Upper lobe of left lung (tissue), 6 donors: ENCODE data around the gene KAT6B. TPM values are rescaled to one million over a fixed set of nuclear protein-coding genes. Genes with fewer than 3 reads are reported as not detected.

ENCODE experiments used
- ATAC-seq, 2 donors: fragments of 200-7000 bp; cut with Tn5 transposase; one replicate each; pipeline ENCODE4 v1.9.1; 2022; ENCODE audit warnings: mild to moderate bottlenecking in 2 of 2, moderate library complexity in 2 of 2; ENCODE audit not compliant: low FRiP score in 2 of 2
- DNase-seq, 2 donors: peaks; one replicate each; pipeline ENCODE4 v3.0.0-alpha.2; 2019 to 2020
- H3K27ac ChIP-seq, 4 donors: fragments of 200-600 bp; sonication (generic); one replicate each; pipeline ENCODE4 v1.5.1; 2016 to 2019
- H3K27me3 ChIP-seq, 4 donors: fragments of 200-600 bp; sonication (generic); one replicate each; pipeline ENCODE4 v1.5.1; 2017 to 2019
- H3K36me3 ChIP-seq, 4 donors: fragments of 200-600 bp; sonication (generic); one replicate each; pipeline ENCODE4 v1.5.1; 2016 to 2019
- H3K4me1 ChIP-seq, 4 donors: fragments of 200-600 bp; sonication (generic); one replicate each; pipeline ENCODE4 v1.5.1; 2018 to 2019
- H3K4me3 ChIP-seq, 4 donors: fragments of 200-600 bp; sonication (generic); one replicate each; pipeline ENCODE4 v1.5.1; 2017 to 2019; ENCODE audit warnings: mild to moderate bottlenecking in 2 of 4, moderate library complexity in 1 of 4
- H3K9me3 ChIP-seq, 4 donors: fragments of 200-600 bp; sonication (generic); one replicate each; pipeline ENCODE4 v1.5.1; 2018 to 2019
- CTCF ChIP-seq, 6 experiments: fragments of 450-650 bp in 4 of 6; fragments of 200-600 bp in 2 of 6; sonication (generic) in 2 of 6; IDR thresholded peaks; one replicate each; pipeline ENCODE4 v1.5.1; 2016 to 2019; ENCODE audit warnings: antibody characterized with exemption in 6 of 6
- EP300 ChIP-seq, 4 donors: sonication (generic); formaldehyde crosslinking; IDR thresholded peaks; one replicate each; pipeline ENCODE4 v1.5.1; 2017; ENCODE audit warnings: antibody characterized with exemption in 4 of 4, control low read depth in 2 of 4
- POLR2A ChIP-seq, 4 donors: fragments of 450-650 bp; IDR thresholded peaks; one replicate each; pipeline ENCODE4 v1.5.1; 2016 to 2017; ENCODE audit warnings: antibody characterized with exemption in 4 of 4, mild to moderate bottlenecking in 2 of 4
- POLR2AphosphoS5 ChIP-seq, 2 donors: sonication (generic); formaldehyde crosslinking; IDR thresholded peaks; one replicate each; pipeline ENCODE4 v1.5.1; 2017; ENCODE audit warnings: antibody characterized with exemption in 2 of 2
- WGBS, 2 donors: methylation state at CpG; one replicate each; pipeline ENCODE4 v1.1.5; 2017 to 2018; 5-methylcytosine and 5-hydroxymethylcytosine counted together
- total RNA-seq, 6 donors: library from RNA; depleted of rRNA in 4 of 6; stranded (reverse); fragments of >200 nt in 4 of 6; gene quantifications; one replicate each; pipeline versions ENCODE4 v1.1.0 to v1.2.1, GENCODE V29; 2016 to 2021
- donor health status: DM: no; HTN: no; CAD: no; lungs with moderate emphysema.
- donor health status: DM: no; HTN: yes; CAD: no; lungs with severe emphysema.

Gene KAT6B
- total RNA-seq, 6 donors from 2014 or later = 35.2 to 78.4 (median 38.0) TPM

DNA sequence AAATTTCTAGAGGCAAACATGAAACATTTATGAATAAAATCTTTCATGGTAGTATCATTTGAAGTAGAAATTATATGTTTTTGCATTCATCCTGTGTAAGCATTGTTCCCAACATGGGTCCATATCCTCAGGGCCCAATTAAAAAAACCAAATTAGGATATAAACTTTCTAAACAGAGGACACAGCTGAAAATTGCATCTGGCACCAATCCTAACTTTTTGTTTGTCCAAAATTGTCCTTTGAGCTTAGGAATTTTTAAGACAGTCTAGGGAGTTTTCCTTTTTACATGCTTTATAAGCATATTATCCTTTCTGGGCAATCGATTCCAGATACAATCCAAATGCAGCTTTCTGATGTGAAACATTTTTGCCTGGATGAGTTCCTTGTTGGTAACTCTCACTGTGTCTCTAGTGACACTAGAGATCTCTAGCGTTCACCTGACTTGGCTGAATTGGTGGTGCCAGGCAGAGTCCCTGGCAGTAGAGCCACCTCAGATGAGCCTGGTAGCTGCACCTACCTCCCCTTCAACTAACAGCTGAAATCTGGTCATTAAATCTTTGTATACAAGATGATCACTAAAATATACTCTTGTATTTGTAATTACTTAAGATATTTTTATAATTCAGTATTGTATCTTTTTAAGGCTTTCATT, 147.5 kb downstream of the KAT6B start:
- TF ChIP-seq CTCF (IDR thresholded peaks at IDR 0.05) (no peak), POLR2AphosphoS5 (IDR thresholded peaks at IDR 0.05) (no peak), POLR2A (IDR thresholded peaks at IDR 0.05) (no peak), EP300 (IDR thresholded peaks at IDR 0.05) (no peak)
- peaks cover 0 to 26% (median 12%) of the 10 kb centered on the region in 4 donors for H3K36me3 ChIP-seq
- no peaks in the 10 kb centered on the region for H3K9me3 ChIP-seq
- 80 to 94% methylated on average over 2 of the region's 2 CpGs for WGBS, 2 donors
- H3K27ac ChIP-seq = no peak overlapping the region
- no peak for ATAC-seq
- DNase-seq = no peak
- H3K27me3 ChIP-seq = no peaks in the 10 kb centered on the region
- no peak overlapping the region for H3K4me3 ChIP-seq
- H3K4me1 ChIP-seq = peaks cover 1 to 5% (median 5%) of the 10 kb centered on the region in 4 donors

DNA sequence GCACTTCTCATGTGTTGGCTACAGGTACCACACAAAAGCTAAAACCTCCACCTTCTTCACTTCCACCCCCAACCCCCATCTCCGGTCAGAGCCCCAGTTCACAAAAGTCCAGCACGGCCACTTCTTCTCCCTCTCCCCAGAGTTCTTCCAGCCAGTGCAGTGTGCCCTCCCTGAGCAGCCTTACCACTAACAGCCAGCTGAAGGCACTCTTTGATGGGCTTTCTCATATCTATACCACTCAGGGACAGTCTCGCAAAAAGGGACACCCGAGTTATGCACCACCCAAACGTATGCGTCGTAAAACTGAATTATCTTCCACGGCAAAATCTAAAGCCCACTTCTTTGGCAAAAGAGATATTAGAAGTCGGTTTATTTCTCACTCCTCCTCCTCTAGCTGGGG, 149.4 kb downstream of the KAT6B start:
- ATAC-seq = no peak
- WGBS, 2 donors = 95 to 97% methylated on average over 9 of the region's 9 CpGs
- Histone ChIP-seq H3K4me3 (no peak overlapping the region), H3K27me3 (no peaks in the 10 kb centered on the region), H3K4me1 (no peaks in the 10 kb centered on the region), H3K36me3 (peaks cover 0 to 30% (median 15%) of the 10 kb centered on the region in 4 donors), H3K27ac (no peak overlapping the region), H3K9me3 (no peaks in the 10 kb centered on the region)
- DNase-seq = no peak
- no peak for TF ChIP-seq EP300 (IDR thresholded peaks at IDR 0.05)

- Histone ChIP-seq H3K27ac (no peak overlapping the region), H3K9me3 (no peaks in the 10 kb centered on the region), H3K27me3 (no peaks in the 10 kb centered on the region), H3K4me3 (no peak overlapping the region), H3K4me1 (no peaks in the 10 kb centered on the region), H3K36me3 (peaks cover 0 to 30% (median 15%) of the 10 kb centered on the region in 4 donors)
- ATAC-seq = no peak
- TF ChIP-seq EP300 (IDR thresholded peaks at IDR 0.05) = no peak
- TF ChIP-seq CTCF (IDR thresholded peaks at IDR 0.05) = no peak
- no peak for TF ChIP-seq POLR2A (IDR thresholded peaks at IDR 0.05)
- DNase-seq = no peak
- WGBS, 2 donors = 96 to 99% methylated on average over 6 of the region's 6 CpGs
Measured at GRCh38 chr10:74976565-74976964, 150.2 kb downstream of the KAT6B start.

DNA sequence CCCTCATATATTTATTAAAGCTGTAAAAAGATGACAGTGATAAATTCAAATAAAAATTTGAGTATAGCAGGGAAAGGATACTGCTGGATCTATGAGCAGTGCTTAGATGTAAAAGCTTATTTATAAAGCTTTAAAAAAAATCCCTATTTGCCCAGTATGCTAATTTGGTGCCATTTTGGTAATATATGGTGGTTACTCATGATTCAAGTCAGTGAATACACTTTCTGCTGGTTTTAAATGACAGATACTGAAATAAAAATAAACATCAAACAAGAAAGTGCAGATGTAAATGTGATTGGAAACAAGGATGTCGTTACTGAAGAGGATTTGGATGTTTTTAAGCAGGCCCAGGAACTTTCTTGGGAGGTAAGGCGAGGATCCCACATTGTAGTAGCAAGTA, 150.7 kb downstream of the KAT6B start:
- ATAC-seq = no peak
- no peaks in the 10 kb centered on the region for H3K4me1 ChIP-seq
- H3K27me3 ChIP-seq = no peaks in the 10 kb centered on the region
- no peak for TF ChIP-seq POLR2AphosphoS5 (IDR thresholded peaks at IDR 0.05)
- TF ChIP-seq POLR2A (IDR thresholded peaks at IDR 0.05) = no peak
- no peak for TF ChIP-seq EP300 (IDR thresholded peaks at IDR 0.05)
- no peak for TF ChIP-seq CTCF (IDR thresholded peaks at IDR 0.05)
- no peak overlapping the region for H3K27ac ChIP-seq
- WGBS, 2 donors = 87% methylated on average over 2 of the region's 2 CpGs
- no peak overlapping the region for H3K4me3 ChIP-seq
- H3K9me3 ChIP-seq = no peaks in the 10 kb centered on the region
- DNase-seq = no peak
- peaks cover 0 to 34% (median 15%) of the 10 kb centered on the region in 4 donors for H3K36me3 ChIP-seq

GRCh38 chr10:74977913-74978847, 151.8 kb downstream of the KAT6B start:
- DNase-seq = no peak
- Histone ChIP-seq H3K9me3 (no peaks in the 10 kb centered on the region), H3K27ac (no peak overlapping the region), H3K4me1 (no peaks in the 10 kb centered on the region), H3K4me3 (no peak overlapping the region), H3K27me3 (no peaks in the 10 kb centered on the region), H3K36me3 (peaks cover 0 to 35% (median 15%) of the 10 kb centered on the region in 4 donors)
- TF ChIP-seq POLR2AphosphoS5 (IDR thresholded peaks at IDR 0.05) = no peak
- TF ChIP-seq CTCF (IDR thresholded peaks at IDR 0.05) = no peak
- TF ChIP-seq POLR2A (IDR thresholded peaks at IDR 0.05) = no peak
- TF ChIP-seq EP300 (IDR thresholded peaks at IDR 0.05) = no peak
- ATAC-seq = no peak
- WGBS, 2 donors = 76 to 81% methylated on average over 8 of the region's 8 CpGs
